Vagina (tissue), 2 donors: Measurements from ENCODE around the gene GJA5.

Source experiments
- POLR2A ChIP-seq, 2 donors: fragments of 450-650 bp; IDR thresholded peaks; one replicate each; pipeline ENCODE4 v1.6.1; 2017; ENCODE audit warnings: antibody characterized with exemption in 2 of 2, mild to moderate bottlenecking in 2 of 2, moderate library complexity in 2 of 2
- POLR2AphosphoS5 ChIP-seq, 2 donors: sonication (generic); formaldehyde crosslinking; IDR thresholded peaks; one replicate each; pipeline ENCODE4 v1.9.0; 2017; ENCODE audit warnings: antibody characterized with exemption in 2 of 2, mild to moderate bottlenecking in 2 of 2, low read depth in 1 of 2; ENCODE audit not compliant: insufficient read depth in 1 of 2
- TF ChIP-seq, protein P1 (sequence below), 3 experiments: fragments of 450-650 bp in 2 of 3; fragments of 200-600 bp in 1 of 3; sonication (generic) in 1 of 3; IDR thresholded peaks; one replicate each; pipeline ENCODE4 v1.5.1; 2017 to 2019; ENCODE audit warnings: antibody characterized with exemption in 3 of 3, mild to moderate bottlenecking in 2 of 3, moderate library complexity in 2 of 3

DNA sequence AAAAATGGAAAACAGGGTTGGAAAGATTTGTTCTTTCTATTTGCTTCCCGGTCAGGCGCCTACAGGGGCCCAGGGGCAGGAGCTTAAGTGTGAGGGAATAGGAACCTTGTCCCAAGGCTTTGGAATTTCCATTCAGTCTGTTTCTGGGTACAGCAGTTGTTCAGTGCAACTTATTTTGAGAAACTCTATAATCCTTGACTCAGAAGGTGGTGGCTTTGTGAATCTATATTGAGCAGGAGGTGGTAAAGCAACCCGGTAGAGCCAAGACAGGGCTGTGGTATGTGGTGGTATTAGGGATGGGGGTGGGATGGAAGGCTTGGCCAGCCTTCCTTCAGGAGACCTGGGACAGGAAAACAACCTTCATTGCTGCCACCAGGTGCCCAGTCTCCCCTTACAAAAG lies 20.0 kb downstream of the GJA5 start:
- TF ChIP-seq POLR2A (IDR thresholded peaks at IDR 0.05) (no peak), POLR2AphosphoS5 (IDR thresholded peaks at IDR 0.05; ENCODE audit: insufficient read depth in 1 of 2, low read depth in 1 of 2) (no peak)
- TF ChIP-seq, protein P1, sequence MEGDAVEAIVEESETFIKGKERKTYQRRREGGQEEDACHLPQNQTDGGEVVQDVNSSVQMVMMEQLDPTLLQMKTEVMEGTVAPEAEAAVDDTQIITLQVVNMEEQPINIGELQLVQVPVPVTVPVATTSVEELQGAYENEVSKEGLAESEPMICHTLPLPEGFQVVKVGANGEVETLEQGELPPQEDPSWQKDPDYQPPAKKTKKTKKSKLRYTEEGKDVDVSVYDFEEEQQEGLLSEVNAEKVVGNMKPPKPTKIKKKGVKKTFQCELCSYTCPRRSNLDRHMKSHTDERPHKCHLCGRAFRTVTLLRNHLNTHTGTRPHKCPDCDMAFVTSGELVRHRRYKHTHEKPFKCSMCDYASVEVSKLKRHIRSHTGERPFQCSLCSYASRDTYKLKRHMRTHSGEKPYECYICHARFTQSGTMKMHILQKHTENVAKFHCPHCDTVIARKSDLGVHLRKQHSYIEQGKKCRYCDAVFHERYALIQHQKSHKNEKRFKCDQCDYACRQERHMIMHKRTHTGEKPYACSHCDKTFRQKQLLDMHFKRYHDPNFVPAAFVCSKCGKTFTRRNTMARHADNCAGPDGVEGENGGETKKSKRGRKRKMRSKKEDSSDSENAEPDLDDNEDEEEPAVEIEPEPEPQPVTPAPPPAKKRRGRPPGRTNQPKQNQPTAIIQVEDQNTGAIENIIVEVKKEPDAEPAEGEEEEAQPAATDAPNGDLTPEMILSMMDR (IDR thresholded peaks at IDR 0.05) = no peak
